Erythroblast (primary cell): ENCODE data around the gene CHID1.

Source experiments
- GATA1 ChIP-seq: IDR thresholded peaks from 2 replicates; pipeline ENCODE4 v1.6.1; 2011; ENCODE audit warnings: low read depth, mild to moderate bottlenecking, control low read depth, low read length, moderate library complexity
- POLR2A ChIP-seq: IDR thresholded peaks from 2 replicates; pipeline ENCODE4 v1.6.1; 2011; ENCODE audit warnings: mild to moderate bottlenecking, low read length

- TF ChIP-seq POLR2A (no peak), GATA1 (no peak)
Observed at GRCh38 chr11:907668-908067, 2.9 kb downstream of the CHID1 start.
